ENCODE results near the gene DFFB. TPM values are rescaled to one million over a fixed set of nuclear protein-coding genes. Genes with fewer than 3 reads are reported as not detected.

Gene DFFB
- total and polyA plus RNA-seq, 2 donors (not counting 3 experiments of a cell fraction or from before 2014, with no cell fraction given) = 11.7 to 11.8 TPM

GRCh38 chr1:3895279-3895950 is 38.1 kb downstream of the DFFB start:
- H3K27ac ChIP-seq (ENCODE audit: insufficient read depth, low read depth, low read length) = no peak overlapping the region
- no peak for DNase-seq (ENCODE audit: low read depth, low spot score)
- TF ChIP-seq FOS (IDR thresholded peaks at IDR 0.05; ENCODE audit: borderline replicate concordance, insufficient read depth, low read length) (no peak), JUN (IDR thresholded peaks at IDR 0.05; ENCODE audit: borderline replicate concordance, insufficient read depth, insufficient read length, low read depth) (no peak), POLR2AphosphoS5 (IDR thresholded peaks at IDR 0.05; ENCODE audit: insufficient read depth, low read depth, low read length) (no peak), MYC (IDR thresholded peaks at IDR 0.05; ENCODE audit: low read depth, low read length) (no peak), POLR2A (IDR thresholded peaks at IDR 0.05; ENCODE audit: low read depth, low read length) (no peak), MAX (IDR thresholded peaks at IDR 0.05; ENCODE audit: insufficient read depth, insufficient read length) (no peak), EZH2 (IDR thresholded peaks at IDR 0.05; ENCODE audit: borderline replicate concordance, low read depth, low read length, severe bottlenecking) (no peak), GATA2 (IDR thresholded peaks at IDR 0.05; ENCODE audit: insufficient read depth, insufficient read length, low read depth, low read length) (no peak), CTCF (IDR thresholded peaks at IDR 0.05; ENCODE audit: extremely low read depth in 1 of 2, insufficient read depth in 1 of 2, low read depth in 1 of 2, low read length in 2 of 2) (no peak)
- BruUV-seq (replicated peaks) = no TSS peak
- intact Hi-C loops (cut with micrococcal nuclease) = no loop called here
- H3K36me3 ChIP-seq (ENCODE audit: control insufficient read depth in 2 of 2, extremely low read depth in 1 of 2, insufficient read depth in 2 of 2, low read length in 2 of 2) = peaks cover 7 to 9% of the 10 kb centered on the region in 2 experiments
- no peaks in the 10 kb centered on the region for H3K27me3 ChIP-seq (ENCODE audit: control insufficient read depth in 2 of 2, insufficient read depth in 2 of 2, low read length in 2 of 2)
- H3K9ac ChIP-seq (replicated peaks; ENCODE audit: extremely low read depth, insufficient read depth, low read length) = no peak overlapping the region
- FAIRE-seq = no peak
- no peaks in the 10 kb centered on the region for H3K9me3 ChIP-seq (replicated peaks; ENCODE audit: control insufficient read depth, insufficient read depth, low read length)
- H3K4me1 ChIP-seq (ENCODE audit: control insufficient read depth, extremely low read depth, insufficient read depth, low read length) = peaks cover 12% of the 10 kb centered on the region
- peaks cover 66% of the 10 kb centered on the region for H3K79me2 ChIP-seq (ENCODE audit: control insufficient read depth, insufficient read depth, low read length)
- H3K4me3 ChIP-seq (replicated peaks in 1 of 3; ENCODE audit: insufficient read depth in 1 of 3, low read depth in 1 of 3, low read length in 3 of 3) = no peak overlapping the region
- ChIA-PET POLR2A (no interaction called here), CTCF (no interaction called here)
- no peak overlapping the region for H2AFZ ChIP-seq (ENCODE audit: low read depth, low read length)
- no peaks in the 10 kb centered on the region for H3K9me1 ChIP-seq (replicated peaks; ENCODE audit: control insufficient read depth, extremely low read depth, insufficient read depth, low read length)
- no peak overlapping the region for H3K4me2 ChIP-seq (ENCODE audit: insufficient read depth, low read length)
- dilution Hi-C loops (cut with MboI; ENCODE audit: extremely low pct_ligation_motif_present, low sequenced_read_pairs) = no loop called here
- H4K20me1 ChIP-seq (replicated peaks; ENCODE audit: control insufficient read depth, extremely low read depth, insufficient read depth, low read length) = no peaks in the 10 kb centered on the region
